ENCODE data around the gene MXRA8.

- TF ChIP-seq, protein P1, sequence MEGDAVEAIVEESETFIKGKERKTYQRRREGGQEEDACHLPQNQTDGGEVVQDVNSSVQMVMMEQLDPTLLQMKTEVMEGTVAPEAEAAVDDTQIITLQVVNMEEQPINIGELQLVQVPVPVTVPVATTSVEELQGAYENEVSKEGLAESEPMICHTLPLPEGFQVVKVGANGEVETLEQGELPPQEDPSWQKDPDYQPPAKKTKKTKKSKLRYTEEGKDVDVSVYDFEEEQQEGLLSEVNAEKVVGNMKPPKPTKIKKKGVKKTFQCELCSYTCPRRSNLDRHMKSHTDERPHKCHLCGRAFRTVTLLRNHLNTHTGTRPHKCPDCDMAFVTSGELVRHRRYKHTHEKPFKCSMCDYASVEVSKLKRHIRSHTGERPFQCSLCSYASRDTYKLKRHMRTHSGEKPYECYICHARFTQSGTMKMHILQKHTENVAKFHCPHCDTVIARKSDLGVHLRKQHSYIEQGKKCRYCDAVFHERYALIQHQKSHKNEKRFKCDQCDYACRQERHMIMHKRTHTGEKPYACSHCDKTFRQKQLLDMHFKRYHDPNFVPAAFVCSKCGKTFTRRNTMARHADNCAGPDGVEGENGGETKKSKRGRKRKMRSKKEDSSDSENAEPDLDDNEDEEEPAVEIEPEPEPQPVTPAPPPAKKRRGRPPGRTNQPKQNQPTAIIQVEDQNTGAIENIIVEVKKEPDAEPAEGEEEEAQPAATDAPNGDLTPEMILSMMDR (IDR thresholded peaks at IDR 0.05; ENCODE audit: low read depth, low read length, poor library complexity, severe bottlenecking), result no peak
- no peak for TF ChIP-seq EZH2phosphoT487 (IDR thresholded peaks at IDR 0.05; ENCODE audit: borderline replicate concordance, low read length)
These were observed 403 bp downstream of the MXRA8 start for GRCh38 chr1:1357871-1358432.

Measured in DOHH2 (cell line).